ENCODE results near the gene ANGPTL7. TPM values are rescaled to one million over a fixed set of nuclear protein-coding genes. Genes with fewer than 3 reads are reported as not detected.
A peak's percentile ranks its signal among the peaks of the same experiment; 100 is the strongest.
"Not testable (repeated sequence)": the region's sequence is repeated elsewhere in the genome, so short reads cannot be mapped to it uniquely, and the experiment has no call there.

ANGPTL7 gene
- total RNA-seq, 6 experiments from 2014 or later = not detected

GRCh38 chr1:11158291-11158690, 30.9 kb upstream of the ANGPTL7 start:
- DNase-seq = peak in 1 of 3 donors; percentile 60
- H3K9me3 ChIP-seq = no peaks in the 10 kb centered on the region
- no peaks in the 10 kb centered on the region for H3K27me3 ChIP-seq
- 42% methylated on average over 3 of the region's 3 CpGs for WGBS (ENCODE audit: insufficient coverage, low coverage, low lambda C conversion rate, missing lambda C conversion rate)
- H3K27ac ChIP-seq = peak overlapping the region in 2 of 3 donors; percentile 52 to 72
- H3K36me3 ChIP-seq = peaks cover 0 to 16% (median 0%) of the 10 kb centered on the region in 4 donors
- no peak overlapping the region for H3K4me3 ChIP-seq
- ATAC-seq = peak; percentile 40 to 69 (median 59)
- intact Hi-C loops (cut with DNase I) = no loop called here
- peaks cover 0 to 19% (median 8%) of the 10 kb centered on the region in 4 donors for H3K4me1 ChIP-seq
- TF ChIP-seq CTCF (IDR thresholded peaks at IDR 0.05) (no peak), POLR2A (IDR thresholded peaks at IDR 0.05) (no peak)

- intact Hi-C loops (cut with DNase I) = no loop called here
- TF ChIP-seq CTCF (IDR thresholded peaks at IDR 0.05) = no peak
- no peak for TF ChIP-seq POLR2A (IDR thresholded peaks at IDR 0.05)
- WGBS (ENCODE audit: insufficient coverage, low coverage, low lambda C conversion rate, missing lambda C conversion rate) = 31% methylated on average over 2 of the region's 3 CpGs
- Histone ChIP-seq H3K4me3 (no peak overlapping the region), H3K27ac (peak overlapping the region in 2 of 3 donors; percentile 52 to 72), H3K27me3 (no peaks in the 10 kb centered on the region), H3K36me3 (peaks cover 0 to 16% (median 0%) of the 10 kb centered on the region in 4 donors), H3K9me3 (no peaks in the 10 kb centered on the region), H3K4me1 (peaks cover 0 to 19% (median 8%) of the 10 kb centered on the region in 4 donors)
- peak in 2 of 4 donors; percentile 29 to 72 for ATAC-seq
- no peak for DNase-seq
Measured at GRCh38 chr1:11158720-11159321, 30.3 kb upstream of the ANGPTL7 start.

GRCh38 chr1:11162752-11163151, 26.4 kb upstream of the ANGPTL7 start:
- H3K27ac ChIP-seq; DNase-seq; ATAC-seq; H3K27me3 ChIP-seq; intact Hi-C loops (cut with DNase I); H3K9me3 ChIP-seq; H3K4me3 ChIP-seq; H3K36me3 ChIP-seq: not testable (repeated sequence)
- H3K4me1 ChIP-seq = peaks cover 0 to 13% (median 4%) of the 10 kb centered on the region in 4 donors
- 88% methylated on average over 3 of the region's 4 CpGs for WGBS (ENCODE audit: insufficient coverage, low coverage, low lambda C conversion rate, missing lambda C conversion rate)

GRCh38 chr1:11166744-11167143, 22.4 kb upstream of the ANGPTL7 start:
- H3K27ac ChIP-seq; intact Hi-C loops (cut with DNase I); H3K9me3 ChIP-seq; H3K36me3 ChIP-seq; H3K27me3 ChIP-seq; H3K4me3 ChIP-seq; H3K4me1 ChIP-seq; ATAC-seq; DNase-seq: not testable (repeated sequence)
- 93% methylated on average over 3 of the region's 5 CpGs for WGBS (ENCODE audit: insufficient coverage, low coverage, low lambda C conversion rate, missing lambda C conversion rate)

- 94% methylated on average over 1 of the region's 1 CpG for WGBS (ENCODE audit: insufficient coverage, low coverage, low lambda C conversion rate, missing lambda C conversion rate)
- H3K9me3 ChIP-seq = no peaks in the 10 kb centered on the region
- ATAC-seq = no peak
- intact Hi-C loops (cut with DNase I) = no loop called here
- H3K4me1 ChIP-seq = no peaks in the 10 kb centered on the region
- TF ChIP-seq POLR2A (IDR thresholded peaks at IDR 0.05) = no peak
- TF ChIP-seq CTCF (IDR thresholded peaks at IDR 0.05) = no peak
- no peaks in the 10 kb centered on the region for H3K36me3 ChIP-seq
- no peak overlapping the region for H3K27ac ChIP-seq
- H3K27me3 ChIP-seq = no peaks in the 10 kb centered on the region
- H3K4me3 ChIP-seq = no peak overlapping the region
- no peak for DNase-seq
Measured at GRCh38 chr1:11168731-11169130, 20.4 kb upstream of the ANGPTL7 start.
